ENCODE measurements around the gene NTN1.

GRCh38 chr17:9212376-9213302 lies 191.3 kb downstream of the NTN1 start:
- TF ChIP-seq CTCF (IDR thresholded peaks at IDR 0.05) (no peak), POLR2A (IDR thresholded peaks at IDR 0.05) (no peak)
